NCI-H446 treated with DMSO at 0.1 percent for 48 hours (cell line): Measurements from ENCODE around the gene IL16.

Source experiments
- DNase-seq: peaks from one replicate; lab custom pipeline; 2025; lab: John Stamatoyannopoulos, UW

Gene IL16

GRCh38 chr15:81275711-81276392 lies 79.2 kb downstream of the IL16 start:
- no peak for DNase-seq

GRCh38 chr15:81276967-81277366 lies 80.3 kb downstream of the IL16 start:
- no peak for DNase-seq

GRCh38 chr15:81277851-81278250 lies 81.2 kb downstream of the IL16 start:
- no peak for DNase-seq

GRCh38 chr15:81278306-81279029 lies 81.8 kb downstream of the IL16 start:
- no peak for DNase-seq

DNA sequence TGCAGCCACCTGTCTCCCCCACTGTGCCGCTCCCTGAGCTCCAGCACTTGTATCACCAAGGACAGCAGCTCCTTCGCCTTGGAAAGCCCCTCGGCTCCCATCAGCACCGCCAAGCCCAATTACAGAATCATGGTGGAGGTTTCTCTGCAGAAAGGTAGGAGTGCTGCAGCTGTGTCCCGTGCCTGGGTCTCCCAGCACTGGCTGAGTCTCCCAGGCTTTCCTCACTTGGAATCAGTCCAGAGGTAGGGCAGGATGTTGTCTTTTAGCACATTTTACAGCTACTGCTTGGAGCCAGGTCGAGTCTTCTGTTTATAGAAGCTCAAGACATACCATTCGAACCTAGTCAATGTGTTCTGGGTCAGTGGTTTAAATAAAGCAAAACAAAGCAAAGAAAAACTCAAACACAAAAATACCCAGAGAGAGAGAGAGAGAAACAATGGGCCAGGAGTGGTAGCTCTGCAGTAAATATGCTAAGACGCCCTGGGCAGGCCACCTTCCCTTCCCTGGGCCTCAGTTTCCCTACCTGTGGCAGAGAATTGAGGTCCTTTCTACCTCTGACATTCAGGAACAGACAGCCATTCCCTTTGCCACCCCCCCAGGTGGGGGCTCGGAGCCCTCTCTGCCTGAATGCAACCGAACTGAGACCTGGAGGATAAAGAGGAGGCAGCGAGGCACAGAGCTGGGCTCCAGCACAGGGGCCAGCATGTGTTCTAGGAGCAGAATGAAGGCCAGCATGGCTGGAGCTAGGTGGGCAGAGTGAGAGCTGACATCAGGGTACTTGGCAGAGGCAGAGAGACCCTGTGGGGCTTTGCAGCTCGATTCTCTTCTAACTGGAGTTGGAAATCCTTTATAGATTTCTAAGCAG lies 83.2 kb downstream of the IL16 start:
- no peak for DNase-seq

GRCh38 chr15:81280696-81281455 lies 84.2 kb downstream of the IL16 start:
- no peak for DNase-seq

- no peak for DNase-seq
These were observed 84.7 kb downstream of the IL16 start for GRCh38 chr15:81281456-81281735.

- no peak for DNase-seq
These were observed 85.3 kb downstream of the IL16 start for GRCh38 chr15:81281766-81282605.

- no peak for DNase-seq
These were observed 85.9 kb downstream of the IL16 start for GRCh38 chr15:81282606-81282895.

- no peak for DNase-seq
These were observed 86.2 kb downstream of the IL16 start for GRCh38 chr15:81282911-81283310.

- no peak for DNase-seq
These were observed 87.8 kb downstream of the IL16 start for GRCh38 chr15:81284256-81285031.

GRCh38 chr15:81285461-81285860 lies 88.8 kb downstream of the IL16 start:
- no peak for DNase-seq

DNA sequence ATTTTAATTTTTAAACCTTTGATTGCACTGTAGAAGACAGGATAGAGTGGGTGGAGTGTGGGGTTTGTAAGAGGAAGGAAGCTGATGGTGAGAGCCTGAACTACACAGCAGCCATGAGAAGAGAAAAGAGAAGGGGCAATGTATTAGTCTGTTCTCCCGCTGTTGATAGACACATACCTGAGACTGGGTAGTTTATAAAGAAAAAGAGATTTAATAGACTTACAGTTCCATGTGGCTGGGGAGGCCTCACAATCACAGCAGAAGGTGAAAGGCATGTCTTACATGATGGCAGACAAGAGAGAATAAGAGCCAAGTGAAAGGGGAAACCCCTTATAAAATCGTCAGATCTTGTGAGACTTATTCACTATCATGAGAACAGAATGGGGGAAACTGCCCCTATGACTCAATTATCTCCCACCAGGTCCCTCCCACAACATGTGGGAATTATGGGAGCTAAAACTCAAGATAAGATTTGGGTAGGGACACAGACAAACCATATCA lies 90.0 kb downstream of the IL16 start:
- DNase-seq = no peak

GRCh38 chr15:81288040-81288439 lies 91.4 kb downstream of the IL16 start:
- DNase-seq = no peak

GRCh38 chr15:81288616-81289015 lies 91.9 kb downstream of the IL16 start:
- DNase-seq = no peak

GRCh38 chr15:81289910-81290309 lies 93.2 kb downstream of the IL16 start:
- DNase-seq = no peak

DNA sequence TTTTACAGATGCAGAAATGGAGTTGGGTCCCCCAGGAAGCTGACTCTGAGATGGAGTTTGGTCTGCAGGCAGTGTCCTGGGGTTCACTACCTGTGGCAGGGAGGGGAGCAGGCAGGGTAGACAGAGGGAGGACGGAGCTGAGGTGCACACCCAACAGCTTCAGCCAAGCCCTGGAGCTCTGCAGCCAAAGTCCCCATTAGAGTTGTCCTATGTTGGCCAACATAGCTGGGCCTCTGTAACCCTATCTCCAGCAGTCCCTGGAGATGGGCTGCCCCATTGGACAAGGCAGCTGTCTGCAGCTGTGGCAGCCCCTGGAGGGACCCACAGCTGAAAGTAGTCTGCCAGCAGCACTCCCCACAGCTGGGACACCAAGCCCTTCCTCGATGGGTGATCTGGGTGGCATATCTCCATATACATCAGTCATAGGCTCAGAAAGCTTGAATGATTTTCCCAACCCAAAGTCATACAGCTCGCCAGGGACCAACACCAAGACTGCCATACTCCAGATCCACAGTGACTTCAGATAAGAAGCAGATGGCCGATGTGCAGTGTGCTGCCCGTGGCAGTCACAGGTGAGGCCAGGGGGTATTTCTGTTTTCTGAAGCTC lies 95.3 kb downstream of the IL16 start:
- no peak for DNase-seq

DNA sequence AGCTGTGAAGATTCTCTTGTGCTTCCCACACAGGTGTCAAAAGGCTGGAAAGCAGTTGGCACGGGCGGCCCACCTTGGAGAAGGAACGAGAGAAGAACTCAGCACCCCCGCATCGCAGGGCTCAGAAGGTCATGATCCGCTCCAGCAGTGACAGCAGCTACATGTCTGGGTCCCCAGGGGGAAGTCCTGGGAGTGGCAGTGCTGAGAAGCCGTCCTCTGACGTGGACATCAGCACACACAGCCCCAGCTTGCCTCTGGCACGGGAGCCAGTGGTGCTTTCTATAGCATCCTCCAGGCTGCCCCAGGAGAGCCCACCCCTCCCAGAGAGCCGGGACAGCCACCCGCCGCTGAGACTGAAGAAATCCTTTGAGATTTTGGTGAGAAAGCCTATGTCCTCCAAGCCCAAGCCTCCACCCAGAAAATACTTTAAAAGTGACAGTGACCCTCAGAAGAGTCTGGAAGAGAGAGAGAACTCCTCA lies 95.9 kb downstream of the IL16 start:
- no peak for DNase-seq

- no peak for DNase-seq
These were observed 97.2 kb downstream of the IL16 start for GRCh38 chr15:81293728-81294515.
